GM15510 (cell line): ENCODE data around the gene KIF5C.

Experiments
- POLR2A ChIP-seq: IDR thresholded peaks from 3 replicates; pipeline ENCODE4 v1.6.1; 2011; ENCODE audit warnings: borderline replicate concordance; ENCODE audit not compliant: insufficient read length; ENCODE audit errors: extremely low read depth

The KIF5C gene

GRCh38 chr2:149001496-149001895 lies 126.5 kb downstream of the KIF5C start:
- TF ChIP-seq POLR2A: no peak

GRCh38 chr2:149002378-149002890 lies 127.4 kb downstream of the KIF5C start:
- TF ChIP-seq POLR2A: no peak

- TF ChIP-seq POLR2A: no peak
Measured at GRCh38 chr2:149002891-149003740, 128.1 kb downstream of the KIF5C start.

GRCh38 chr2:149004836-149005235 lies 129.8 kb downstream of the KIF5C start:
- no peak for TF ChIP-seq POLR2A

- no peak for TF ChIP-seq POLR2A
Measured at GRCh38 chr2:149005471-149006077, 130.5 kb downstream of the KIF5C start.

- TF ChIP-seq POLR2A: no peak
Measured at GRCh38 chr2:149006883-149007543, 132.0 kb downstream of the KIF5C start.

- TF ChIP-seq POLR2A: no peak
Measured at GRCh38 chr2:149008381-149008780, 133.4 kb downstream of the KIF5C start.

- TF ChIP-seq POLR2A: no peak
Measured at GRCh38 chr2:149009576-149010461, 134.8 kb downstream of the KIF5C start.

GRCh38 chr2:149012545-149012944 lies 137.5 kb downstream of the KIF5C start:
- TF ChIP-seq POLR2A: no peak

GRCh38 chr2:149015501-149015900 lies 140.5 kb downstream of the KIF5C start:
- TF ChIP-seq POLR2A: no peak

GRCh38 chr2:149015926-149016563 lies 141.0 kb downstream of the KIF5C start:
- no peak for TF ChIP-seq POLR2A

GRCh38 chr2:149017116-149017985 lies 142.3 kb downstream of the KIF5C start:
- no peak for TF ChIP-seq POLR2A

- no peak for TF ChIP-seq POLR2A
Measured at GRCh38 chr2:149018981-149019380, 144.0 kb downstream of the KIF5C start.

- TF ChIP-seq POLR2A: no peak
Measured at GRCh38 chr2:149019768-149020167, 144.7 kb downstream of the KIF5C start.

GRCh38 chr2:149020432-149020851 lies 145.4 kb downstream of the KIF5C start:
- TF ChIP-seq POLR2A: no peak
